Stomach (tissue), 9 donors: ENCODE measurements around the gene ATP2B2. TPM values are rescaled to one million over a fixed set of nuclear protein-coding genes. Genes with fewer than 3 reads are reported as not detected.

ENCODE experiments used
- DNase-seq, 2 donors: peaks; one replicate each; pipeline versions ENCODE4 v3.0.0 to v3.0.0-alpha.2; 2013 to 2019
- H3K27ac ChIP-seq, 5 donors: fragments of 200-600 bp in 4 of 5; sonication (generic) in 4 of 5; one replicate each; pipeline ENCODE4 v1.5.1; 2013 to 2019; ENCODE audit warnings: mild to moderate bottlenecking in 1 of 5, moderate library complexity in 1 of 5
- H3K27me3 ChIP-seq, 3 donors: fragments of 200-600 bp; sonication (generic); one replicate each; pipeline ENCODE4 v1.5.1; 2017 to 2019; ENCODE audit warnings: mixed run types in 1 of 3
- H3K36me3 ChIP-seq, 4 donors: fragments of 200-600 bp; sonication (generic); 1 replicate in 3 of 4; 2 replicates in 1 of 4; pipeline ENCODE4 v1.5.1; 2016 to 2019
- H3K4me1 ChIP-seq, 4 donors: fragments of 200-600 bp; sonication (generic); one replicate each; pipeline ENCODE4 v1.5.1; 2016 to 2019
- H3K4me3 ChIP-seq, 4 donors: fragments of 200-600 bp; sonication (generic) in 3 of 4; one replicate each; pipeline ENCODE4 v1.5.1; 2016 to 2019; ENCODE audit warnings: mild to moderate bottlenecking in 1 of 4
- H3K9me3 ChIP-seq, 4 donors: fragments of 200-600 bp; sonication (generic); one replicate each; pipeline ENCODE4 v1.5.1; 2016 to 2019
- EP300 ChIP-seq: sonication (generic); formaldehyde crosslinking; IDR thresholded peaks from one replicate; pipeline ENCODE4 v1.6.1; 2017; ENCODE audit warnings: antibody characterized with exemption
- POLR2A ChIP-seq, 4 donors: fragments of 450-650 bp; IDR thresholded peaks; one replicate each; pipeline ENCODE4 v1.6.1; 2016; ENCODE audit warnings: antibody characterized with exemption in 4 of 4, control low read depth in 2 of 4, mild to moderate bottlenecking in 1 of 4, moderate library complexity in 1 of 4
- POLR2AphosphoS5 ChIP-seq, 3 donors: sonication (generic); formaldehyde crosslinking; IDR thresholded peaks; one replicate each; pipeline ENCODE4 v1.6.1; 2016; ENCODE audit warnings: antibody characterized with exemption in 3 of 3
- WGBS, 5 donors: extraction: QIAGEN DNeasy Blood & Tissue Kit in 3 of 5; methylation state at CpG; one replicate each; pipeline versions ENCODE4 v1.1.5 to v1.1.7; 2013 to 2018; 5-methylcytosine and 5-hydroxymethylcytosine counted together
- intact Hi-C: fragments of 100-400 bp; cut with DNase I; formaldehyde crosslinking; loops from one replicate; pipeline ENCODE4 v1.15.1; 2023; ENCODE audit warnings: low total_unique reads
- polyA plus RNA-seq, 3 donors: library from polyadenylated mRNA; stranded (reverse); fragments of 200-250 nt; gene quantifications; one replicate each; pipeline ENCODE4 v1.2.3, GENCODE V29; 2013
- total RNA-seq, 5 donors: library from RNA; depleted of rRNA; stranded (reverse); fragments of >200 nt; gene quantifications; one replicate each; pipeline versions ENCODE4 v1.1.0 to v1.2.3, GENCODE V29; 2014 to 2016
- TF ChIP-seq, protein P1 (sequence below), 7 experiments: fragments of 450-650 bp in 4 of 7; fragments of 200-600 bp in 3 of 7; sonication (generic) in 3 of 7; IDR thresholded peaks; one replicate each; pipeline ENCODE4 v1.5.1; 2016 to 2019; ENCODE audit warnings: antibody characterized with exemption in 7 of 7, control low read depth in 2 of 7, mild to moderate bottlenecking in 1 of 7
- donor health status: healthy with polysubstance abuse.
- donor health status: Bipolar disorder and iron deficiency.
- donor health status: healthy.

The ATP2B2 gene
- total and polyA plus RNA-seq, 8 donors = 0.03 to 0.37 TPM; not detected in 6

DNA sequence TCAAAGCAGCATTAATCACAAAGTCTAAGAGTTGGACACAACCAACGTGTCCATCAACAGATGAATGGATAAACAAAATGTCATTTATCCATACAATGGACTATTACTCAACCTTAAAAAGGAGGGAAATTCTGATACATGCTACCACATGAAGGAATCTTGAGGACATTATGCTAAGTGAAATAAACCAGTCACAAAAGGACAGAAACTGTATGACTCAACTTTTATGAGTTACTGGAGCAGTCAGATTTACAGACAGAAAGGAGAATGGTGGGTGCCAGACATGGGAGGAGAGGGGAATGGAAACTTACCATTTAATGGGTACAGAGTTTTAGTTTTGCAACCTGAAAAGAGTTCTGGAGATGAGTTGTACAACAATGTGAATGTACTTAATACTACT, 141.5 kb downstream of the ATP2B2 start:
- intact Hi-C loops = no loop called here
- Histone ChIP-seq H3K27me3 (peaks cover 0 to 25% (median 0%) of the 10 kb centered on the region in 3 donors), H3K36me3 (no peaks in the 10 kb centered on the region), H3K4me1 (no peaks in the 10 kb centered on the region), H3K9me3 (peaks cover 0 to 5% (median 2%) of the 10 kb centered on the region in 4 donors), H3K4me3 (no peak overlapping the region), H3K27ac (no peak overlapping the region)
- 50 to 71% (median 63%) methylated on average over 1 of the region's 1 CpG for WGBS, 5 donors
- no peak for DNase-seq
- no peak for TF ChIP-seq POLR2AphosphoS5 (IDR thresholded peaks at IDR 0.05)
- no peak for TF ChIP-seq EP300
- TF ChIP-seq, protein P1, sequence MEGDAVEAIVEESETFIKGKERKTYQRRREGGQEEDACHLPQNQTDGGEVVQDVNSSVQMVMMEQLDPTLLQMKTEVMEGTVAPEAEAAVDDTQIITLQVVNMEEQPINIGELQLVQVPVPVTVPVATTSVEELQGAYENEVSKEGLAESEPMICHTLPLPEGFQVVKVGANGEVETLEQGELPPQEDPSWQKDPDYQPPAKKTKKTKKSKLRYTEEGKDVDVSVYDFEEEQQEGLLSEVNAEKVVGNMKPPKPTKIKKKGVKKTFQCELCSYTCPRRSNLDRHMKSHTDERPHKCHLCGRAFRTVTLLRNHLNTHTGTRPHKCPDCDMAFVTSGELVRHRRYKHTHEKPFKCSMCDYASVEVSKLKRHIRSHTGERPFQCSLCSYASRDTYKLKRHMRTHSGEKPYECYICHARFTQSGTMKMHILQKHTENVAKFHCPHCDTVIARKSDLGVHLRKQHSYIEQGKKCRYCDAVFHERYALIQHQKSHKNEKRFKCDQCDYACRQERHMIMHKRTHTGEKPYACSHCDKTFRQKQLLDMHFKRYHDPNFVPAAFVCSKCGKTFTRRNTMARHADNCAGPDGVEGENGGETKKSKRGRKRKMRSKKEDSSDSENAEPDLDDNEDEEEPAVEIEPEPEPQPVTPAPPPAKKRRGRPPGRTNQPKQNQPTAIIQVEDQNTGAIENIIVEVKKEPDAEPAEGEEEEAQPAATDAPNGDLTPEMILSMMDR (IDR thresholded peaks at IDR 0.05) = no peak

DNA sequence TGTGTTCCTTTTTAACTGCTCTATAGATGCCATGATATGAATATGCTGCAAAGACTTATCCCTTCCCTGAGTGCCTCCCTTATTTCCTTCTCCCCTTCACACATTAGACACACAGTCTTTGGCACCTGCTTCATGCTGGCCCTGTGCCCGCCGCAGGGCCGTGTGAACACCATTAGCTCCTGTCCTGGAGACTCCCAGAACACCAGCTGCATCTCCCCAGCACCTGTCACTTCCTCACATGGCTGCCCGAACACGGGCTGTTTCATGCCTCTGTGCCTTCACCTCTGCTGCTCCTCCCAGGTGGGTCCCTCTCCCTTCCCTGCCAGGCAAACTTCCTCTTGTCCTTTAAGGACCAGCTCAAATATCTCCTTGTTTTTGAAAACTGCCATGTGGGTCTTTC, 144.0 kb downstream of the ATP2B2 start:
- 41 to 57% (median 49%) methylated on average over 5 of the region's 5 CpGs for WGBS, 5 donors
- DNase-seq = no peak
- Histone ChIP-seq H3K9me3 (peaks cover 0 to 5% (median 2%) of the 10 kb centered on the region in 4 donors), H3K36me3 (no peaks in the 10 kb centered on the region), H3K27ac (no peak overlapping the region), H3K4me1 (no peaks in the 10 kb centered on the region), H3K27me3 (peaks cover 0 to 29% (median 0%) of the 10 kb centered on the region in 3 donors), H3K4me3 (no peak overlapping the region)
- intact Hi-C loops = no loop called here
- TF ChIP-seq POLR2AphosphoS5 (IDR thresholded peaks at IDR 0.05) = no peak
- TF ChIP-seq, protein P1 (IDR thresholded peaks at IDR 0.05) = no peak
- TF ChIP-seq EP300 = no peak

DNA sequence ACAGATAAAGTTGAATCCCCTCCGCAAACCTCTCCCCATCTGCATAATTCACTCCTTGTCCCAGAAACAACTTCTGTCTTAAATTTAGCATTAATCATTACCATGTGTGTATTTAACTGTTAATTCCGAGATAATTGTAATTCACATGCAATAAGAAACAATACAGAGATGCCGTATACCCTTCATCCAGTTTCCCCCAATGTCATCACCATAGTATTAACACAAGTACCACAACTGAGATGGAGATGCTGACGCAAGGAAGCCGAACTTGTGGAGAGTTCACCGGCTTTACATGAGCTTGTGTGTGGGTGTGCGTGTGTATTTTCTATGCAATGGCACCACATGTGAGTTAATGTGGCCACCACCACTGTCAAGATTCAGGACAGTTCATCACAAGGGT, 144.9 kb downstream of the ATP2B2 start:
- intact Hi-C loops = no loop called here
- Histone ChIP-seq H3K9me3 (peaks cover 0 to 5% (median 2%) of the 10 kb centered on the region in 4 donors), H3K27me3 (peaks cover 0 to 29% (median 0%) of the 10 kb centered on the region in 3 donors), H3K27ac (no peak overlapping the region), H3K4me1 (no peaks in the 10 kb centered on the region), H3K36me3 (no peaks in the 10 kb centered on the region), H3K4me3 (no peak overlapping the region)
- no peak for TF ChIP-seq POLR2AphosphoS5 (IDR thresholded peaks at IDR 0.05)
- TF ChIP-seq, protein P1 (IDR thresholded peaks at IDR 0.05) = no peak
- TF ChIP-seq POLR2A (IDR thresholded peaks at IDR 0.05) = no peak
- TF ChIP-seq EP300 = no peak
- DNase-seq = no peak
- WGBS, 5 donors = 90 to 94% (median 93%) methylated on average over 7 of the region's 7 CpGs

DNA sequence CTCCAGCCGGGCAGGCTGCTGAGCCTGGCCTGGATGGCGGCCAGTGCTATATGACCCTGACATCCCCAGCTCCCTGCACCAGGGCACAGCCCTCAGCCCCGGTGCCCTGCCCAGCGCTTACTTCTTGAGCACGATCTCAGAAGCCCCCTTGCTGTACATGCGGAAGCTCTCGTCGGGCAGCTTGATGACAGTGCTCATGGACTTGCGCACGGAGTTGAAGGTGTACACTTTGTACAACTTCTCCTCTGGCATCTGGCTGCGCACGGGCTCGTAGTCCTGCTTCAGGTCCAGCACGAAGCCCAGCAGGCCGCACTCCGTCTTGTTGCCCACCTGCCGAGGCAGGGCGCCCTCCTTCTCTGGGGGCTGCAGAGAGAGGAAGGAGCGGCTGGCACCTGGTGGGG, 145.6 kb downstream of the ATP2B2 start:
- no peaks in the 10 kb centered on the region for H3K36me3 ChIP-seq
- WGBS, 5 donors = 88 to 96% (median 90%) methylated on average over 18 to 19 of the region's 19 CpGs

More for the DNA sequence above, 145.6 kb downstream of the ATP2B2 start:
- no peak for DNase-seq
- Histone ChIP-seq H3K9me3 (peaks cover 0 to 5% (median 2%) of the 10 kb centered on the region in 4 donors), H3K27me3 (peaks cover 0 to 29% (median 0%) of the 10 kb centered on the region in 3 donors), H3K27ac (no peak overlapping the region), H3K4me3 (no peak overlapping the region), H3K4me1 (no peaks in the 10 kb centered on the region)
- intact Hi-C loops = no loop called here
- no peak for TF ChIP-seq EP300
- no peak for TF ChIP-seq POLR2A (IDR thresholded peaks at IDR 0.05)
- TF ChIP-seq POLR2AphosphoS5 (IDR thresholded peaks at IDR 0.05) = no peak
- TF ChIP-seq, protein P1 (IDR thresholded peaks at IDR 0.05) = no peak
